Pancreas (tissue), 10 donors: ENCODE measurements around the gene ABCD2. TPM values are rescaled to one million over a fixed set of nuclear protein-coding genes. Genes with fewer than 3 reads are reported as not detected.

ENCODE experiments used
- ATAC-seq, 4 donors: fragments of 200-7000 bp; cut with Tn5 transposase; one replicate each; pipeline versions ENCODE4 v1.8.0 to v1.9.1; 2020; ENCODE audit warnings: mild to moderate bottlenecking in 4 of 4, moderate library complexity in 4 of 4
- DNase-seq, 6 donors: peaks; one replicate each; pipeline ENCODE4 v3.0.0-alpha.2; 2020
- FAIRE-seq: peaks from 2 replicates; lab custom pipeline; 2012; peaks lifted over from hg19 to GRCh38; lab: Jason Lieb, UNC
- H3K27ac ChIP-seq, 4 donors: fragments of 200-600 bp; sonication (generic); 1 replicate in 3 of 4; 2 replicates in 1 of 4; pipeline versions ENCODE4 v1.5.0 to v1.8.0; 2020
- H3K27me3 ChIP-seq, 4 donors: fragments of 200-600 bp; one replicate each; pipeline ENCODE4 v1.8.0; 2021
- H3K36me3 ChIP-seq, 3 donors: fragments of 200-600 bp; sonication (generic) in 1 of 3; one replicate each; pipeline versions ENCODE4 v1.5.0 to v1.8.0; 2020 to 2021
- H3K4me1 ChIP-seq, 3 donors: fragments of 200-600 bp; one replicate each; pipeline ENCODE4 v1.8.0; 2021
- H3K4me3 ChIP-seq, 4 donors: fragments of 200-600 bp; sonication (generic) in 2 of 4; one replicate each; pipeline versions ENCODE4 v1.5.0 to v1.8.0; 2020 to 2021
- H3K9me3 ChIP-seq, 4 donors: fragments of 200-600 bp; one replicate each; pipeline ENCODE4 v1.8.0; 2021
- CTCF ChIP-seq, 4 donors: fragments of 200-600 bp; sonication (generic) in 3 of 4; IDR thresholded peaks; one replicate each; pipeline versions ENCODE4 v1.5.0 to v1.8.0; 2021; ENCODE audit warnings: antibody characterized with exemption in 4 of 4
- WGBS, 2 donors: extraction: QIAGEN DNeasy Blood & Tissue Kit; methylation state at CpG; one replicate each; pipeline ENCODE4 v1.1.7; 2013; 5-methylcytosine and 5-hydroxymethylcytosine counted together
- intact Hi-C, 3 donors: fragments of 100-400 bp; cut with DNase I; formaldehyde crosslinking; loops; one replicate each; pipeline versions ENCODE4 v1.11.1 to v1.14.2; 2022
- polyA plus RNA-seq, 2 donors: library from polyadenylated mRNA; stranded (reverse); fragments of 200-250 nt; gene quantifications; one replicate each; pipeline ENCODE4 v1.2.3, GENCODE V29; 2013
- total RNA-seq, 6 donors: library from RNA; stranded (reverse); fragmentation: NEBNext Ultra II Directional in 4 of 6; extraction: Animal tissue kit (Norgen Biotek cat#: 25700) in 4 of 6; gene quantifications; one replicate each; pipeline versions ENCODE4 v1.2.1 to v1.2.4, GENCODE V29; 2021 to 2023
- donor health status: healthy with polysubstance abuse.
- donor health status: DM: no; HTN: no; CAD: no; lungs with moderate emphysema.
- donor health status: DM: no; HTN: no; CAD: no.
- donor health status: control.
- donor health status: control.
- donor health status: Bipolar disorder and iron deficiency.
- donor health status: DM: yes; HTN: yes; CAD: no.
- donor health status: DM: no; HTN: no; CAD: no.
- donor health status: DM: no; HTN: no; CAD: no.
- donor health status: DM: yes; HTN: yes; CAD: no.

Gene ABCD2
- total RNA-seq (under 1 TPM in 5 of 6 donors, not detected in 1; 0.03 to 0.38 (median 0.06) TPM), polyA plus RNA-seq (under 1 TPM; 0.04 to 0.05 TPM)

GRCh38 chr12:39619660-39620433 is at the start of gene ABCD2:
ABCD2 (minus strand) TSS chr12:39619803; CDS start chr12:39619615, 188 bp downstream.
- no peaks in the 10 kb centered on the region for H3K36me3 ChIP-seq
- H3K27ac ChIP-seq: peak within 1 kb of the TSS in 1 of 4 donors; percentile 42
- H3K9me3 ChIP-seq: no peaks in the 10 kb centered on the region
- WGBS, 2 donors: 0 to 2% methylated on average over 20 of the region's 20 CpGs
- FAIRE-seq: peak; percentile 39
- intact Hi-C loops: no loop called here
- no peaks in the 10 kb centered on the region for H3K27me3 ChIP-seq
- peak; percentile 71 to 92 (median 89) for ATAC-seq
- peak in 4 of 6 donors; percentile 5 to 29 (median 18) for DNase-seq
- peak within 1 kb of the TSS; percentile 8 to 39 (median 25) for H3K4me3 ChIP-seq
- no peak for TF ChIP-seq CTCF (IDR thresholded peaks at IDR 0.05)
- peaks cover 0 to 6% (median 3%) of the 10 kb centered on the region in 3 donors for H3K4me1 ChIP-seq

GRCh38 chr12:39660101-39660500 is 40.5 kb upstream of the ABCD2 start:
- ATAC-seq: no peak
- WGBS, 2 donors: 74 to 87% methylated on average over 2 of the region's 2 CpGs
- no peak for FAIRE-seq

DNA sequence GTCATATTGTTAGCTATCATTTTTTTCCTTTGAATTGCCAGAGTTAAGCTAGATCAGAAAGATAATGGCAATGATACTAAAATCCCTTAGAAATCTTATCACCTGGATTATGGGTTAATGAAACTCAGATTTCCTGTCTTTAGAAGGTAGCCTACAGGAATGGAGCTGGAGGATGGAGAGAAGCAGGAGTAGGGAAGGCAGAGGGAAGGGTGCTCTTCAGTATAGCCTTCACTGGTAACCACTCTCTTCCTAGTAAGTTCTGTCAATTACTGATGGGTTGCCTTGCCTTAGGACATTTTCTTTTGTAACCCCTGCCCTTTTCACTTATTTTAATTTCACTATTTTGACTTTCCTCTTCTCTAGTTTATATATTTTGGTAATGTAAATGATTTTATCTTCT is 27.8 kb upstream of the ABCD2 start:
- Histone ChIP-seq H3K4me1 (no peaks in the 10 kb centered on the region), H3K27me3 (peaks cover 0 to 3% (median 0%) of the 10 kb centered on the region in 4 donors), H3K27ac (no peak overlapping the region), H3K36me3 (no peaks in the 10 kb centered on the region), H3K9me3 (no peaks in the 10 kb centered on the region), H3K4me3 (no peak overlapping the region)
- no peak for DNase-seq
- intact Hi-C loops: no loop called here
- no peak for ATAC-seq
- FAIRE-seq: no peak
- TF ChIP-seq CTCF (IDR thresholded peaks at IDR 0.05): no peak

More at GRCh38 chr12:39660101-39660500, 40.5 kb upstream of the ABCD2 start:
- DNase-seq: no peak
- intact Hi-C loops: no loop called here
- TF ChIP-seq CTCF (IDR thresholded peaks at IDR 0.05): no peak
- Histone ChIP-seq H3K4me3 (no peak overlapping the region), H3K4me1 (no peaks in the 10 kb centered on the region), H3K36me3 (no peaks in the 10 kb centered on the region), H3K27me3 (no peaks in the 10 kb centered on the region), H3K27ac (no peak overlapping the region), H3K9me3 (no peaks in the 10 kb centered on the region)

DNA sequence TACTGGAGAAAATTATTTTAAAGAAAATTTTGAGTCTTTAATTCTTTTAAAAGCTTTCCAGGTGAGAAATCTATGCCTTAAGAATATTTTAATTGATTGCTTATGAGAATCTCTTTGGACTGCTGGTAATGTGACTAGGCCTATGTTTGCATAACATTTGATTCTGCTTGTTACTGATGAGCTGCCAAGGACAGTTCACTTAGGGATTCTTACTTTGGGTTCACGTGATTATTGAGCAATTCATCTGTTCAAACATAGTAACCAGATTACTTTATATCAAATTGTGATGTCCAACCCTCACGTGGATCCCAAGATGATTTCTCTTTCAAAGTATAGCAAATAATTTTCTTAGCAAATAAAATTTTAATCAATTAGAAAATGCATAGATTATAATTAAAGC is 27.4 kb upstream of the ABCD2 start:
- peaks cover 0 to 3% (median 0%) of the 10 kb centered on the region in 4 donors for H3K27me3 ChIP-seq
- ATAC-seq: no peak
- H3K36me3 ChIP-seq: no peaks in the 10 kb centered on the region
- DNase-seq: no peak
- intact Hi-C loops: no loop called here
- no peak overlapping the region for H3K27ac ChIP-seq
- no peak for TF ChIP-seq CTCF (IDR thresholded peaks at IDR 0.05)
- no peaks in the 10 kb centered on the region for H3K4me1 ChIP-seq
- WGBS, 2 donors: 33 to 35% methylated on average over 2 of the region's 2 CpGs
- no peaks in the 10 kb centered on the region for H3K9me3 ChIP-seq
- no peak overlapping the region for H3K4me3 ChIP-seq
- no peak for FAIRE-seq

DNA sequence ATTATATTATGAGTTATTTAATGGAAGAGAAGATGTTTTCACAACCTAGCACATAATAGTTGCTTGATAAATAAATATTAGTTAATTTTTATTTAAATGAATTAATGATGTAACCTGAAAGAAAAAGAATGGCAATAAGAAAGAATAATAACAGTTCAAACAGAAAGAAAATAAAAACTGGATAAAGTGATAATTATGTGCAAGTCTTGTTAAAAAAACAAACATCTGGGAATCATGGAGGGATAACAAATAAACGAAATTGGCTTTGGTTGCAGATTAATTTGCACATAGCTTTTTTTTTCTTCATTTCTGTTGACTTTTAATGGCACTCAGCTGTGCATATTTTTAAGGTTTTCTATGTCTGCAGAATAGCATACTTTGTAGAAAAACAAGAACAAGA is 23.4 kb upstream of the ABCD2 start:
- FAIRE-seq: peak; percentile 60
- Histone ChIP-seq H3K27ac (no peak overlapping the region), H3K9me3 (no peaks in the 10 kb centered on the region), H3K4me3 (no peak overlapping the region), H3K27me3 (peaks cover 0 to 3% (median 0%) of the 10 kb centered on the region in 4 donors), H3K36me3 (no peaks in the 10 kb centered on the region), H3K4me1 (no peaks in the 10 kb centered on the region)
- TF ChIP-seq CTCF (IDR thresholded peaks at IDR 0.05): no peak
- no peak for ATAC-seq
- intact Hi-C loops: no loop called here
- DNase-seq: no peak
- 34 to 37% methylated on average over 1 of the region's 1 CpG for WGBS, 2 donors
